Astrocyte of the cerebellum (primary cell): ENCODE data around the gene SCAF8.
"Not testable (repeated sequence)": the region's sequence is repeated elsewhere in the genome, so short reads cannot be mapped to it uniquely, and the experiment has no call there.

ENCODE experiments used
- DNase-seq: peaks from one replicate; pipeline ENCODE4 v3.0.0-alpha.2; 2011; ENCODE audit warnings: low read depth
- H3K4me3 ChIP-seq: 2 replicates; pipeline ENCODE4 v1.5.1; 2011; ENCODE audit warnings: mild to moderate bottlenecking, low read depth, low read length, moderate library complexity
- in situ Hi-C: cut with HindIII; loops from 2 replicates; pipeline ENCODE4 v1.10.0; 2017; ENCODE audit warnings: low sequenced_read_pairs
- TF ChIP-seq, protein P1 (sequence below): IDR thresholded peaks from 2 replicates; pipeline ENCODE4 v1.5.1; 2012; ENCODE audit warnings: low read length, low read depth, moderate library complexity, mild to moderate bottlenecking; ENCODE audit errors: missing control alignments

SCAF8 gene

DNA sequence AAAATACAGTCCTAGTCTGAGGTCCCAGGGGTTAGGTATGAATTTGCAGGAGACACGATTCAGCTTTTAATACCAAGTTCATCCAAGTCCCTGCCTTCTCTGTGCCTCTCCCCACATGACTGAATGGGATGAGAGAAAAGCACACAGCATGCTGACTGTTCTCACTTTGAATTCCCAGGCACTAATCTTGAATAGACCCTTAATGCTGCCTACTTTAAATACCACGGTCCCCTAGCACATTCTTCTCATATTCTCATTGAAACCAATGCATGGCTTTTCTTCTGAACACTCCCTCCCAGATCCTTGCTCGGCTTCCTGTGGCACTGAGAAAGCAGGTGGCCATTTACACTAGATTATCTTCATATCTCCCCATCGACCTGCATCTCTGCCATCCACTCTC lies 30.1 kb upstream of the SCAF8 start:
- in situ Hi-C loops: no loop called here
- no peak overlapping the region for H3K4me3 ChIP-seq
- TF ChIP-seq, protein P1, sequence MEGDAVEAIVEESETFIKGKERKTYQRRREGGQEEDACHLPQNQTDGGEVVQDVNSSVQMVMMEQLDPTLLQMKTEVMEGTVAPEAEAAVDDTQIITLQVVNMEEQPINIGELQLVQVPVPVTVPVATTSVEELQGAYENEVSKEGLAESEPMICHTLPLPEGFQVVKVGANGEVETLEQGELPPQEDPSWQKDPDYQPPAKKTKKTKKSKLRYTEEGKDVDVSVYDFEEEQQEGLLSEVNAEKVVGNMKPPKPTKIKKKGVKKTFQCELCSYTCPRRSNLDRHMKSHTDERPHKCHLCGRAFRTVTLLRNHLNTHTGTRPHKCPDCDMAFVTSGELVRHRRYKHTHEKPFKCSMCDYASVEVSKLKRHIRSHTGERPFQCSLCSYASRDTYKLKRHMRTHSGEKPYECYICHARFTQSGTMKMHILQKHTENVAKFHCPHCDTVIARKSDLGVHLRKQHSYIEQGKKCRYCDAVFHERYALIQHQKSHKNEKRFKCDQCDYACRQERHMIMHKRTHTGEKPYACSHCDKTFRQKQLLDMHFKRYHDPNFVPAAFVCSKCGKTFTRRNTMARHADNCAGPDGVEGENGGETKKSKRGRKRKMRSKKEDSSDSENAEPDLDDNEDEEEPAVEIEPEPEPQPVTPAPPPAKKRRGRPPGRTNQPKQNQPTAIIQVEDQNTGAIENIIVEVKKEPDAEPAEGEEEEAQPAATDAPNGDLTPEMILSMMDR: no peak
- DNase-seq: no peak

DNA sequence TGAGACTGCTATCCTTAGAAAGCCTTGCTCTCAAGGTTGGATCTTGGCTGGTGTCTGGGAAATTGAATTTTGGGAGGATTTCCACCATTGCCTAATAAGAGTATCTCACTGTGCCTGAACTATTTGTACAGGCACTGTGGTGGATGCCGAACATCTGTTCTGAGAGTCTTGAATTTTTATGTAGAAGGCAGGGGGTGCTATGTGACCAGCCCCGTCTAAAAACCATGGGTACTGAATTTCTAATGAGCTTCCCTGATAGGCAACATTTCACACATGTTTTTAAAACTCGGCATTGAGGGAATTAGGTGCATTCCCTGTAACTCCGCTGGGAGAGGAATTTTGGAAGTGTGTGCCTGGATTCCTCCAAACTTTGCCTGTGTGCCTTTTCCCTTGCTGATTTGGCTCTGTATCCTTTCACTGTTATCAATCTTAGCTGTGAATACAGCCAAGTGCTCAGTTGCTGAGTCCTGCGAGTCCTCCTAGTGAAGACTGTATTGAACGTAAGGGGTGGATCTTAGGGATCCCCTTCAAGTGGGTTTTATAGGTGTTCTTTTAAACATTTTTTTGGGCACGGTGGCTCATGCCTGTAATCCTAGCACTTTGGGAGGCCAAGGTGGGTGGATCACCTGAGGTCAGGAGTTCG lies 27.6 kb upstream of the SCAF8 start:
- TF ChIP-seq, protein P1: peak; percentile 16
- H3K4me3 ChIP-seq: no peak overlapping the region
- DNase-seq: no peak
- in situ Hi-C loops: no loop called here

DNA sequence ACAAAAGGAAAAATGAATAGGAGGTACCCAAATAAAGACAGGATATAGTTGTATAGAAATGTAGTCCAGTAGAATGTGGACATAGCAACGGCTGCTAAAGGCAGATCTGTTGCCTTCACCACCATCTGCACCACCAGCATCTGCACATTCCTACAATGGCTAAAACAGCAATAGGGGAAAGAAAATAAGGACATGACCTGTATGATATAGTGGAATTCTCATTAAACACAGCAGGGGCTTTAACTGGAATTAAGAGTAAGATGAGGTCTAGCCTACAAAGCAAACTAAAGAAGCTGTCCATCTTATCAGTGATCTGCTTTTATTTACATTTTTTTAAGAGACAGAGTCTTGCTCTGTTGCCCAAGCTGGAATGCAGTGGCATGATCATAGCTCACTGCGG lies 26.8 kb upstream of the SCAF8 start:
- TF ChIP-seq, protein P1: no peak
- in situ Hi-C loops: no loop called here
- H3K4me3 ChIP-seq: no peak overlapping the region
- DNase-seq: no peak

DNA sequence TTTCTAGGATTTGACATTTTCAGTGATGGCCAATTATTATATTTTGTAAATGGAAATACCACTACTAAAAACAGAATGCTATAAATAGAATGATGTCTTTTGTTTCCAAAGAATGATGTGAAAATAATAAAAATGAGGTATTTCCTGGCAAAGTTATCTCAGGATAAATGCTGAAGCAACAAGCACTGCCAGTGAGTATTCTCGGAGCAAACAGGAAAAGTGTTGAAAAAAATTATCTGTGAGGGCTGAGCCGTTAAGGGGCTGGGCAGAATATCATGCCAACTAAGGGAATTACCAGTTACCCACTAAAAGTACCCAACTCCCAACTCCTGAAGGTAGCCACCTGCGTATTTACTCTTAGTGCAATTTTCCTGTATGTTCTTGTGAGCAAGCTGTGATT lies 23.6 kb upstream of the SCAF8 start:
- in situ Hi-C loops: loop anchor here (5.0 kb wide), 1 partner anchor 58 kb away; no protein-coding TSS in a partner anchor
- no peak for DNase-seq
- TF ChIP-seq, protein P1: no peak
- no peak overlapping the region for H3K4me3 ChIP-seq

DNA sequence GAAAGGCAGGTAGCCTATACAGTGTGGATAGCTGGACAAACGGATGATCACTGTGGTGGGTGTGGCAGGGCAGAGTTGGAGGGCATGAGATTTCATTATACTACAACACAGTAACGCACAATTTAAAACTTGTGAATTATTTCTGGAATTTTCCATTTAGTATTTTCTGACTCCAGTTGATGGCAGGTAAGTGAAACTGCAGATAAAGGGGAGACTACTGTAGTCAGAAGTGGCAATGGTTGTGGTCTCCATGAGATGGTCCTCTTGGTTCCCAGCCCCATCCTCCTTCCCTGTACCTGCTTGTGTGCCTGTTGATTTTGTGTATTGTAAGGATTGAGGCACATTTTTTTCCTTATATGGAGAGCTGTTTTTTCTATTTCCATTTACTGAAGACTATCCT lies 22.5 kb upstream of the SCAF8 start:
- TF ChIP-seq, protein P1: no peak
- no peak for DNase-seq
- no peak overlapping the region for H3K4me3 ChIP-seq
- in situ Hi-C loops: loop anchor here (5.0 kb wide), 1 partner anchor 57 kb away; no protein-coding TSS in a partner anchor

DNA sequence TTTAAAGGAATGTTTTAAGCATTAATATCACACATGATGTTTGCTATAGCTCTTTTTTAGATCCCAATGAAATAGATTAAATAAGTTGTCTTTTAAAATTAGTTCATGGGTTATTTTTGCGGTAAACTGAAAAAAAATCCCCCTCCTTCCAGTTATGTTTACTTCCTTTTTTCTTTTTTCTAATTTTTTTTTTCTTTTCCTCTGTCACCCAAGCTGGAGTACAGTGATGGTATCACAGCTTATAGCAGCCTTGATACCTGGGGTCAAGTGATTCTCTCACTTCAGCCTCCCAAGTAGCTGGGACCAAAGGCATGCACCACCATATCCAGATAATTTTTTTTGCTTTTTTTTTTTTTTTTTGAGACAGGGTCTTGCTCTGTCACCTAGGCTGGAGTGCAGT lies 17.8 kb upstream of the SCAF8 start:
- H3K4me3 ChIP-seq: no peak overlapping the region

DNA sequence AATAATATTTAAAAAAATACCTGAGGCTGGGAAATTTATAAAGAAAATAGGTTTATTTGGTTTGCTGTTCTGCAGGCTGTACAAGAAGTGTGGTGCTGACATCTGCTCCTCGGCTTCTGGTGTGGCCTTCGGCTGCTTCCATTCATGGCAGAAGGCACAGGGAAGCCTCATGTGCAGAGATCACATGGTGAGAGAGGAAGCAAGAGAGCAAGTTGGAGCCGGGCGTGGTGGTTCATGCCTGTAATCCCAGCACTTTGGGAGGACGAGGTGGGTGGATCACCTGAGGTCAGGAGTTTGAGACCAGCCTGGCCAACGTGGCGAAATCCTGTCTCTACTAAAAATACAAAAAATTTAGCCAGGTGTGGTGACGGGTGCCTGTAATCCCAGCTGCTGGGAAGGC lies 16.9 kb upstream of the SCAF8 start:
- in situ Hi-C loops, DNase-seq, H3K4me3 ChIP-seq: not testable (repeated sequence)

More for the DNA sequence above, 17.8 kb upstream of the SCAF8 start:
- TF ChIP-seq, protein P1: no peak
- in situ Hi-C loops: no loop called here
- no peak for DNase-seq
